Stimulated activated CD4-positive, alpha-beta T cell treated with anti-CD3 and anti-CD28 coated beads, Interleukin-4, amount 100 ng/mL, for 4 hours (primary cell): ENCODE results near the gene PGD.
"Not testable (repeated sequence)": the region's sequence is repeated elsewhere in the genome, so short reads cannot be mapped to it uniquely, and the experiment has no call there.

Source experiments
- DNase-seq, 2 experiments: peaks; one replicate each; pipeline ENCODE4 v3.0.0-alpha.2; 2020

The PGD gene

GRCh38 chr1:10399444-10399941 is 629 bp downstream of the PGD start:
- DNase-seq: peak in 1 of 2 experiments; percentile 8

- no peak for DNase-seq
Observed at GRCh38 chr1:10400013-10400412, 1.1 kb downstream of the PGD start.

- DNase-seq: no peak
Observed at GRCh38 chr1:10401281-10401680, 2.4 kb downstream of the PGD start.

DNA sequence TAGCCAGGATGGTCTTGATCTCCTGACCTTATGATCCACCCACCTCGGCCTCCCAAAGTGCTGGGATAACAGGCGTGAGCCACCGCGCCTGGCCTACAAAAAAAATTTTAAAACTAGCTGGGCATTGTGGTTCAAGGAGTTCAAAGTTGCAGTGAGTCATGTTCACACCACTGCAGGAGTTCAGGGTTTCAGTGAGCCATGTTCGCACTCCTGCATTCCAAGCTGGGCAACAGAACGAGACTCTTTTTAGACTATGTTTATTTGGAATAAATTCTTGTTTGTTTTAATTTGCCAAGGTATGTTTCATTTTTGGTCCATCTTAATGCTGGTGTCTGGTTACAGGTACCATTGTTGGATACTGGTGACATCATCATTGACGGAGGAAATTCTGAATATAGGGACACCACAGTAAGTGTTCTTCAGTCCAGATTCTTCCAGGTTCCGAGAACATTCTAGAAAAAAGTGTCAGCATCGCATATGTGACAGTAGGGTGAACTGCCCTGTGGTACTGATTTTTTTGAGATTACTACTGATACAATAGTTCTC is 3.9 kb downstream of the PGD start:
- DNase-seq: no peak

GRCh38 chr1:10407201-10407600 is 8.3 kb downstream of the PGD start:
- no peak for DNase-seq

- DNase-seq: no peak
Observed at GRCh38 chr1:10415211-10415930, 16.5 kb downstream of the PGD start.

DNA sequence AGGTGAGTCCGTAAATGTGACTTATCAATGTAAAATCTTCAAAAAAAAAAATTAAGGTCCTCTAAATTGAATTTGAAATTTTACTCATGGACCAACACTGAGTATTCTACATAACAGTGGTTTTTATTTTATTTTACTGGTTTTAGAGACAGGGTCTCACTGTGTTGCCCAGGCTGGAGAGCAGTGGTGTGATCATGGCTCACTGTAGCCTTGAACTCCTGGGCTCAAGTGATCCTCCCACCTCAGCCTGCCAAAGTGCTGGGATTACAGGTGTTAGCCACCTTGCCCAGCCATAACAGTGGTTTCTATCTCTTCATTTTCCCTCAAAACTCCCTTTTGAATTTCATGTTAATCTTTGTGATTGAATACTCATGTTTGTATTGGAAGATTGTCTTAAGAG is 17.1 kb downstream of the PGD start:
- not testable (repeated sequence) for DNase-seq

DNA sequence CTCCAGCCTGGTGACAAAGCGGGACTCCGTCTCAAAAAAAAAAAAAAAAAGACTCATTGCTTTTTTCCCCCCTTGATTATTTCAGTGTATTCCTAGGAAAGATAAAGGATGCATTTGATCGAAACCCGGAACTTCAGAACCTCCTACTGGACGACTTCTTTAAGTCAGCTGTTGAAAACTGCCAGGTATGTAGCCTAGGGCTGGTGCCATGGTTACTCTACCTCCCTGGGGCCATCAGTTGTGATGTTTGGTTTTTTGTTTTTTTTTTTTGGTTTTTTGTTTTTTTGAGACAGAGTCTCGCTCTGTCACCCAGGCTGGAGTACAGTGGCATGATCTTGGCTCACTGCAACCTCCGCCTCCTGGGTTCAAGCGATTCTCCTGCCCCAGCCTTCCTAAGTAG is 19.9 kb downstream of the PGD start:
- DNase-seq: not testable (repeated sequence)

- no peak for DNase-seq
Observed at GRCh38 chr1:10419351-10419750, 20.5 kb downstream of the PGD start.

GRCh38 chr1:10421637-10422036 is 22.8 kb downstream of the PGD start:
- DNase-seq: no peak

DNA sequence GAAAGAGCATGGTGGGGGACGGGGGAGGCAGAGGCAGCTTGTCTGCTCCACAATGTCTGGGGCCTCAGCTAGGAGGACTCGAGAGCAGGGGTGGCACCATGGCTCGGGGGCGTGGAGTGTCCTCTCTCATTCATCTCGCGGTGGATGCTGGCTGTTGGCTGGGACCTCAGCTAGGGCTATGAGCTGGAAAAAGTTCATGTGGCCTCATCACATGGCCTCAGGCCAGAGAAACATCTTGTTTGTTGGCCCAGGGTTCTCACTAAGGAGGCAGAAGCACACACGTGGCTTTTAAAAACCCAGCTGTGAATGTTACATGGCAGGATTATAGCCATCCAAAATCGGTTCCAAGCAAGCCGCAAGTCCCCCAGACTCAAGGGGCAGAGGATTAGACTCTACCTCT is 25.2 kb downstream of the PGD start:
- DNase-seq: no peak

- no peak for DNase-seq
Observed at GRCh38 chr1:10424651-10425050, 25.8 kb downstream of the PGD start.

DNA sequence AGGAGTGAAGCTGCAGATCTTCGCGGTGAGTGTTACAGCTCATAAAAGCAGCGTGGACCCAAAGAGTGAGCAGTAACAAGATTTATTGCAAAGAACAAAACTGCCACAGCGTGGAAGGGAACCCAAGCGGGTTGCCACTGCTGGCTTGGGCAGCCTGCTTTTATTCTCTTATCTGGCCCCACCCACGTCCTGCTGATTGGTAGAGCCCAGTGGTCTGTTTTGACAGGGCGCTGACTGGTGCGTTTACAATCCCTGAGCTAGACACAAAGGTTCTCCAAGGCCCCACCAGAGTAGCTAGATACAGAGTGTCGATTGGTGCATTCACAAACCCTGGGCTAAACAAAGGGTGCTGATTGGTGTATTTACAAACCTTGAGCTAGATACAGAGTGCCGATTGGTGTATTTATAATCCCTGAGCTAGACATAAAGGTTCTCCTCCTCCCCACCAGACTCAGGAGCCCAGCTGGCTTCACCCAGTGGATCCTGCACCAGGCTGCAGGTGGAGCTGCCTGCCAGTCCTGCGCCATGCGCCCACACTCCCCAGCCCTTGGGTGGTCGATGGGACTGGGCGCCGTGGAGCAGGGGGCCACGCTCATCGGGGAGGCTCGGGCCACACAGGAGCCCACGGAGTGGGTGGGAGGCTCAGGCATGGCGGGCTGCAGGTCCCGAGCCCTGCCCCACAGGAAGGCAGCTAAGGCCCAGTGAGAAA is 27.1 kb downstream of the PGD start:
- DNase-seq: not testable (repeated sequence)

DNA sequence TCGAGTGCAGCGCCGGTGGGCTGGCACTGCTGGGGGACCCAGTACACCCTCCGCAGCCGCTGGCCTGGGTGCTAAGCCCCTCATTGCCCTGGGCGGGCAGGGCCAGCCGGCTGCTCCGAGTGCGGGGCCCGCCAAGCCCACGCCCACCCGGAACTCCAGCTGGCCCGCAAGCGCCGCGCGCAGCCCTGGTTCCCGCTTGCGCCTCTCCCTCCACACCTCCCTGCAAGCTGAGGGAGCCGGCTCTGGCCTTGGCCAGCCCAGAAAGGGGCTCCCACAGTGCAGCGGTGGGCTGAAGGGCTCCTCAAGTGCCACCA is 27.6 kb downstream of the PGD start:
- DNase-seq: not testable (repeated sequence)

GRCh38 chr1:10428984-10429383 is 30.1 kb downstream of the PGD start:
- no peak for DNase-seq

- no peak for DNase-seq
Observed at GRCh38 chr1:10429868-10430215, 31.0 kb downstream of the PGD start.

GRCh38 chr1:10430216-10431069 is 31.6 kb downstream of the PGD start, which contains the start of gene CENPS:
Gene CENPS, plus strand, starts transcription at chr1:10430433. Its CDS starts 85 bp downstream, at chr1:10430518.
- peak; percentile 88 to 96 for DNase-seq

GRCh38 chr1:10431070-10431730 is 32.3 kb downstream of the PGD start:
- no peak for DNase-seq

GRCh38 chr1:10432910-10433700 is 34.2 kb downstream of the PGD start:
- DNase-seq: no peak

DNA sequence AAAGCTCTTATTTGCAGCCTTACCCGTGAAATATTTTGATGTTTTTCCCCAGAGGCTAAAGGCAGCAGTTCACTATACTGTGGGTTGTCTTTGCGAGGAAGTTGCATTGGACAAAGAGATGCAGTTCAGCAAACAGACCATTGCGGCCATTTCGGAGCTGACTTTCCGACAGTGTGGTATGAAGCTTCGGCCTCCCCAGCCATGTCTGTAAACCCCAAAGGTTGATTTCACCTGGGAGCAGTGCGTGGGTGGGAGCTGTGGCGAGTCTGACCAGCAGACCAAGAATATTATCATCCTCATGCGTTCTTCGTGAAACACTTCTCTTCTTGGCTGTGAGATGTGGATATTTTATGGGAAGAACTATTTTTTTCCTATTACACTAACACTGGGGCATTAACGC is 34.9 kb downstream of the PGD start:
- DNase-seq: no peak

DNA sequence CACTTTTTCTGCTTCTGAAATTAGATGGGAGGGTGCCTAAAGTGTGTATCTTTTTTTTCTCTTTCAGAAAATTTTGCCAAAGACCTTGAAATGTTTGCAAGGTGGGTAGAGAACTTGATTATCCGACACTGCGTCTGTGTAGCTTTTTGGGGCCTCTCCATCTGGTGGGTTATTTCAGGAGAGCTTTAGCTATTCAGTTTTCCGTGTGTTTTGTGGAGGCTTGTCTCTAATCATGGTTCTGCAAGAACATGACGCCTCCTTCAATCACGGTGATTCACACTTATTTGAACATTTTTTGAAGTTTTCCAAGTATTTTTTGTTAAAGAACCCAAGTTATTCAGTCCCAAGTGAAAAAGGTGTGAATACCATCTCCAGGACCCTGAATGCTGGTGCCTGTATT is 35.7 kb downstream of the PGD start:
- DNase-seq: no peak

DNA sequence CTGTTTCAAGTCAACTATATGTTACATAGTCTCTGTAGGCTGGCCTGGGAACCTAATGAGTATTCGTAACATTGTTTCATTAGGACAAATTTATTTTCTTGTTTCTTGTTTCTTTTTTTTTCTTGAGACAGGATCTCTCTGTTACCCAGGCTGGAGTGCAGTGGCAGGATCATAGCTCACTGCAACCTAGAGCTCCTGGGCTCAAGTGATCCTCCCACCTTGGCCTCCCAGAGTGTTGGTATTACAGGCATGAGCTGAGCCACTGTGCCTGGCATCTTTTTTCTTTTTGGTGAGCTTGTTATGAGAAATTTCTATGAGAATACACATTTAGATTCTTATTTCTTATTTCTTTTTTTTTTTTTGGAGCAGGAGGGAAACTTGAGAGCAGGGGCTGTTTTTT is 38.2 kb downstream of the PGD start:
- DNase-seq: no peak
